Esophagus muscularis mucosa (tissue), 4 donors: ENCODE results near the gene ANK3. TPM values are rescaled to one million over a fixed set of nuclear protein-coding genes. Genes with fewer than 3 reads are reported as not detected.

Source experiments
- DNase-seq: peaks from one replicate; pipeline ENCODE4 v3.0.0-alpha.2; 2017; ENCODE audit errors: extremely low spot score
- H3K27ac ChIP-seq, 4 donors: fragments of 200-600 bp; sonication (generic); replicated peaks in 1 of 4; 1 replicate in 3 of 4; 2 replicates in 1 of 4; pipeline ENCODE4 v1.5.1; 2016 to 2019; ENCODE audit warnings: mild to moderate bottlenecking in 1 of 4
- H3K27me3 ChIP-seq, 4 donors: fragments of 200-600 bp; sonication (generic); one replicate each; pipeline versions ENCODE4 v1.5.1 to v1.6.0; 2016 to 2019
- H3K36me3 ChIP-seq, 4 donors: fragments of 200-600 bp; sonication (generic); one replicate each; pipeline ENCODE4 v1.5.1; 2016 to 2019
- H3K4me1 ChIP-seq, 4 donors: fragments of 200-600 bp; sonication (generic); one replicate each; pipeline ENCODE4 v1.5.1; 2016 to 2019
- H3K4me3 ChIP-seq, 4 donors: fragments of 200-600 bp; sonication (generic); 1 replicate in 2 of 4; 2 replicates in 2 of 4; pipeline ENCODE4 v1.5.1; 2016 to 2019; ENCODE audit warnings: mild to moderate bottlenecking in 4 of 4, moderate library complexity in 1 of 4
- H3K9me3 ChIP-seq, 4 donors: fragments of 200-600 bp; sonication (generic); 1 replicate in 3 of 4; 2 replicates in 1 of 4; pipeline ENCODE4 v1.5.1; 2016 to 2019
- EP300 ChIP-seq: sonication (generic); formaldehyde crosslinking; IDR thresholded peaks from one replicate; pipeline ENCODE4 v1.6.1; 2017; ENCODE audit warnings: antibody characterized with exemption
- POLR2A ChIP-seq: fragments of 450-650 bp; IDR thresholded peaks from one replicate; pipeline ENCODE4 v1.6.1; 2017; ENCODE audit warnings: antibody characterized with exemption, moderate library complexity, mild to moderate bottlenecking, low read depth
- POLR2AphosphoS5 ChIP-seq, 2 donors: sonication (generic); formaldehyde crosslinking; IDR thresholded peaks; one replicate each; pipeline ENCODE4 v1.6.1; 2017; ENCODE audit warnings: antibody characterized with exemption in 2 of 2
- WGBS: methylation state at CpG from one replicate; pipeline ENCODE4 v1.1.5; 2018; 5-methylcytosine and 5-hydroxymethylcytosine counted together
- intact Hi-C: fragments of 100-400 bp; cut with DNase I; formaldehyde crosslinking; loops from one replicate; pipeline ENCODE4 v1.15.1; 2023
- total RNA-seq, 4 donors: library from RNA; depleted of rRNA; stranded (reverse); fragments of >200 nt; gene quantifications; one replicate each; pipeline versions ENCODE4 v1.1.0 to v1.2.1, GENCODE V29; 2016
- TF ChIP-seq, protein P1 (sequence below), 3 experiments: fragments of 200-600 bp in 2 of 3; fragments of 450-650 bp in 1 of 3; sonication (generic) in 2 of 3; IDR thresholded peaks; one replicate each; pipeline ENCODE4 v1.5.1; 2017 to 2019; ENCODE audit warnings: antibody characterized with exemption in 3 of 3, mild to moderate bottlenecking in 2 of 3, moderate library complexity in 1 of 3

Gene ANK3
- total RNA-seq, 4 donors from 2014 or later: 25.5 to 44.9 (median 26.6) TPM

DNA sequence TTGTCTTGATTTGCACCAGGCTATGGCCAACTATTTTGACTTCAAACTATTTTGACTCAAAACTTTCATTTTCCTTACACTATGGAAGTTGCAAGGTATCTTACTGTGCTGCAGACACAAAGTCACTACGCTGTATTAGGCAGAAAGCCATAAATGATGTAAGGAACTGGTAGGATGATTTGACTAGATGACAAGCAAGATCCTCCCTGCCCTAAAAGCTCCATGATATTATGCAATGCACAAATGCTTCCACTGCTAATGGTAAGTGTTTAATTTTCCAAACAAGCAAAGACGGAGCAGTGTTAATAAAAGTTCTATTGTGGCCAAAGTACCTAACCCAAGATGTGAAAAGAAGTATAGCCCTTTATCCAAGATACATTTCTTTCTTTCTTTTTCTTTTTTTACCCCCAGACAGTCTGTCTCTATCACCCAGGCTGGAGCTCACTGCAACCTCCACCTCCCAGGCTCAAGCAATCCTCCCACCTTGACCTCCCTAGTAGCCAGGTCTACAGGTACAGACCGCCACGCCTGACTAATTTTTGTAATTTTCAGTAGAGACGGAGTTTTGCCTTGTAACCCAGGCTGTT lies 98.2 kb downstream of the ANK3 start:
- no peak overlapping the region for H3K4me3 ChIP-seq
- no peaks in the 10 kb centered on the region for H3K9me3 ChIP-seq
- DNase-seq: no peak
- H3K36me3 ChIP-seq: no peaks in the 10 kb centered on the region
- H3K27me3 ChIP-seq: no peaks in the 10 kb centered on the region
- H3K4me1 ChIP-seq: peaks cover 0 to 14% (median 5%) of the 10 kb centered on the region in 4 donors
- no peak overlapping the region for H3K27ac ChIP-seq
- intact Hi-C loops: no loop called here
- WGBS: 86% methylated on average over 5 of the region's 5 CpGs
- TF ChIP-seq POLR2A (no peak), EP300 (no peak), POLR2AphosphoS5 (IDR thresholded peaks at IDR 0.05) (no peak)
- TF ChIP-seq, protein P1, sequence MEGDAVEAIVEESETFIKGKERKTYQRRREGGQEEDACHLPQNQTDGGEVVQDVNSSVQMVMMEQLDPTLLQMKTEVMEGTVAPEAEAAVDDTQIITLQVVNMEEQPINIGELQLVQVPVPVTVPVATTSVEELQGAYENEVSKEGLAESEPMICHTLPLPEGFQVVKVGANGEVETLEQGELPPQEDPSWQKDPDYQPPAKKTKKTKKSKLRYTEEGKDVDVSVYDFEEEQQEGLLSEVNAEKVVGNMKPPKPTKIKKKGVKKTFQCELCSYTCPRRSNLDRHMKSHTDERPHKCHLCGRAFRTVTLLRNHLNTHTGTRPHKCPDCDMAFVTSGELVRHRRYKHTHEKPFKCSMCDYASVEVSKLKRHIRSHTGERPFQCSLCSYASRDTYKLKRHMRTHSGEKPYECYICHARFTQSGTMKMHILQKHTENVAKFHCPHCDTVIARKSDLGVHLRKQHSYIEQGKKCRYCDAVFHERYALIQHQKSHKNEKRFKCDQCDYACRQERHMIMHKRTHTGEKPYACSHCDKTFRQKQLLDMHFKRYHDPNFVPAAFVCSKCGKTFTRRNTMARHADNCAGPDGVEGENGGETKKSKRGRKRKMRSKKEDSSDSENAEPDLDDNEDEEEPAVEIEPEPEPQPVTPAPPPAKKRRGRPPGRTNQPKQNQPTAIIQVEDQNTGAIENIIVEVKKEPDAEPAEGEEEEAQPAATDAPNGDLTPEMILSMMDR (IDR thresholded peaks at IDR 0.05): no peak

DNA sequence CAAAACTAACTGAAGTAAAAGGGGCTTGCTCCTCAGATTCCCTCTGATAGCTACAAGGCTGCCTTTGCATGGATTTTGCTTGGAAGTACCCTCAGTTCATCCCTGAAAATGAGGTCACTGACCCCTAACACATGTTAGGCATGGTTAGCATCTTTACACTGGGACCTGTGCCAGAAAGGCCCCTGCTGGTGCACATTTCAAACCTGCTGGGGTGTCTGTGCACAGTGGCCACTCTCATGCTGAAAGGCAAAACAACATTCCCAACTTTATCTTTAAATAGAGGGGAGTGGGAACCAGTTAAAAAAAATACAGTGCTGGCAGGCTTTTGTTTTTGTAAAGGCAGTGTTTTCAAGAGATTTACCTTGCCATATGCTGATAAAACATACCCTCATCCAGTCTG lies 99.1 kb downstream of the ANK3 start:
- Histone ChIP-seq H3K27me3 (no peaks in the 10 kb centered on the region), H3K9me3 (no peaks in the 10 kb centered on the region), H3K27ac (no peak overlapping the region), H3K36me3 (no peaks in the 10 kb centered on the region), H3K4me1 (peaks cover 0 to 14% (median 5%) of the 10 kb centered on the region in 4 donors), H3K4me3 (no peak overlapping the region)
- TF ChIP-seq POLR2AphosphoS5 (IDR thresholded peaks at IDR 0.05) (no peak), EP300 (no peak), POLR2A (no peak)
- TF ChIP-seq, protein P1 (IDR thresholded peaks at IDR 0.05): no peak
- intact Hi-C loops: no loop called here
- DNase-seq: no peak

DNA sequence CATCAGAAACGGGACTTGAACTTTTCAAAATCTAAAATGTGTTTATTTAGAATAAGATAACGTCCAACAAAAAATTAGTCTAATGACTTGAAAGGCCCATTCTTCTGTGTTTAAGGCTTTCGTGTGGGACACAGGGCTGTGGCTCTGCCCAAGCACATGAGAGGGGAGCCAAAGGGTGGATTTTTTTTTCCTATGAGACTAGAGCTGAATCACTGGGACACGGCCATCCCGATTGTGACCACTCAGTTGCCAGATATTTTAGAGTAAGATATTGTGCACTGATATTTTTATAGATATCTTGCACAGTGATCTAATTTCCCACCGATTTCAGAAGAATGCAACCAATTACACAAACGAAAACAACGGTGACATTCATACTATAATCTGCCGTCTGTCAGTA lies 99.9 kb downstream of the ANK3 start:
- DNase-seq: no peak
- Histone ChIP-seq H3K36me3 (no peaks in the 10 kb centered on the region), H3K27ac (no peak overlapping the region), H3K4me3 (no peak overlapping the region), H3K27me3 (no peaks in the 10 kb centered on the region), H3K9me3 (no peaks in the 10 kb centered on the region), H3K4me1 (peaks cover 0 to 14% (median 5%) of the 10 kb centered on the region in 4 donors)
- 75% methylated on average over 9 of the region's 9 CpGs for WGBS
- intact Hi-C loops: no loop called here
- TF ChIP-seq POLR2A: no peak
- TF ChIP-seq, protein P1 (IDR thresholded peaks at IDR 0.05): no peak
- no peak for TF ChIP-seq EP300

DNA sequence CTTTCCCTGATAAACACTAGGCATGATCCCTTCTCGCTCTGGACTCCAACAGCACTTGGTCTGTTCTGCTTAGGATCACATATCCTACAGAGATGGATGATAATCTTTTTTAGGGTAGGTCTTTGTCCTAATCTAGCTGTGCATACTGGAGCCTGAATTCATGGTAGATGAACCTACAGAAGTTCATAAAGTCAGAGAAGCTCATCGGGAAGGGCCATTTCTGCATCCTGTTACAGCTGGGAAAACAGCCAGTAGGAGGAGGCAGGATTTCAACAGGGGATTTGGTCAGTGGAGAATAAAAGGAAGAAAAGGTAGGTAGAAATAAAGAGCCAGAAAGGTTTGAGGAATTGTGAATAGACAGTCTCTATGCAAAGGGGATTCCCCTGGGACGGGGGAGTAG lies 101.4 kb downstream of the ANK3 start:
- intact Hi-C loops: no loop called here
- 76% methylated on average over 3 of the region's 3 CpGs for WGBS

More for the DNA sequence above, 101.4 kb downstream of the ANK3 start:
- Histone ChIP-seq H3K27me3 (no peaks in the 10 kb centered on the region), H3K4me3 (no peak overlapping the region), H3K9me3 (no peaks in the 10 kb centered on the region), H3K4me1 (peaks cover 0 to 14% (median 5%) of the 10 kb centered on the region in 4 donors), H3K36me3 (no peaks in the 10 kb centered on the region), H3K27ac (no peak overlapping the region)
- DNase-seq: no peak
- no peak for TF ChIP-seq POLR2A
- TF ChIP-seq EP300: no peak
- TF ChIP-seq, protein P1 (IDR thresholded peaks at IDR 0.05): no peak
- TF ChIP-seq POLR2AphosphoS5 (IDR thresholded peaks at IDR 0.05): no peak
